Kidney (tissue), 14 donors: Measurements from ENCODE around the gene PTTG2. TPM values are rescaled to one million over a fixed set of nuclear protein-coding genes. Genes with fewer than 3 reads are reported as not detected.
"Not testable (repeated sequence)": the region's sequence is repeated elsewhere in the genome, so short reads cannot be mapped to it uniquely, and the experiment has no call there.

ENCODE experiments used
- DNase-seq, 5 donors: peaks; one replicate each; pipeline ENCODE4 v3.0.0-alpha.2; 2013 to 2020
- FAIRE-seq: peaks from 2 replicates; lab custom pipeline; 2012; peaks lifted over from hg19 to GRCh38; lab: Jason Lieb, UNC
- H3K27ac ChIP-seq, 2 donors: one replicate each; pipeline ENCODE4 v1.7.0; 2013; ENCODE audit warnings: low read depth in 2 of 2, low read length in 2 of 2, inconsistent platforms in 1 of 2
- H3K27me3 ChIP-seq: one replicate; pipeline ENCODE4 v1.7.1; 2013; ENCODE audit warnings: low read length, inconsistent platforms; ENCODE audit not compliant: control insufficient read depth, insufficient read depth
- H3K36me3 ChIP-seq, 3 donors: one replicate each; pipeline versions ENCODE4 v1.7.0 to v1.7.1; 2013; ENCODE audit warnings: low read length in 3 of 3, control low read depth in 1 of 3, inconsistent platforms in 1 of 3; ENCODE audit not compliant: insufficient read depth in 3 of 3, control insufficient read depth in 2 of 3
- H3K4me1 ChIP-seq, 3 donors: one replicate each; pipeline versions ENCODE4 v1.7.0 to v1.7.1; 2013; ENCODE audit warnings: low read length in 3 of 3, inconsistent platforms in 1 of 3, low read depth in 1 of 3; ENCODE audit not compliant: control insufficient read depth in 2 of 3, insufficient read depth in 2 of 3
- H3K4me3 ChIP-seq, 3 donors: one replicate each; pipeline versions ENCODE4 v1.7.0 to v1.8.1; 2013; ENCODE audit warnings: low read length in 3 of 3, control low read depth in 1 of 3, inconsistent platforms in 1 of 3
- H3K9ac ChIP-seq, 3 donors: one replicate each; pipeline versions ENCODE4 v1.7.0 to v1.7.1; 2013; ENCODE audit warnings: low read length in 3 of 3, control low read depth in 1 of 3, inconsistent platforms in 1 of 3
- H3K9me3 ChIP-seq, 3 donors: one replicate each; pipeline versions ENCODE4 v1.7.0 to v1.7.1; 2013; ENCODE audit warnings: low read length in 3 of 3, control low read depth in 1 of 3, inconsistent platforms in 1 of 3; ENCODE audit not compliant: control insufficient read depth in 2 of 3, insufficient read depth in 1 of 3
- CTCF ChIP-seq: IDR thresholded peaks from 3 replicates; pipeline ENCODE4 v1.5.1; 2012; ENCODE audit warnings: mild to moderate bottlenecking, moderate library complexity, borderline replicate concordance; ENCODE audit not compliant: insufficient read depth; ENCODE audit errors: extremely low read depth
- intact Hi-C: fragments of 100-400 bp; cut with DNase I; formaldehyde crosslinking; loops from one replicate; pipeline ENCODE4 v1.11.1; 2022
- polyA plus RNA-seq: library from polyadenylated mRNA; stranded (reverse); fragments of 350-450 nt; fragmentation: Illumina TruSeq; extraction: RNeasy Lipid Tissue Mini Kit (QIAGEN cat#74804); gene quantifications from one replicate; pipeline ENCODE4 v1.2.3, GENCODE V29; 2014; ENCODE audit warnings: low read depth, low replicate concordance; ENCODE audit not compliant: insufficient read depth
- total RNA-seq: library from RNA; stranded (reverse); fragmentation: NEBNext Ultra II Directional; extraction: Animal tissue kit (Norgen Biotek cat#: 25700); gene quantifications from one replicate; pipeline ENCODE4 v1.2.1, GENCODE V29; 2021
- donor health status: control.
- donor health status: control.
- donor health status: control.
- donor health status: control.
- donor health status: control.
- donor health status: DM: yes; HTN: yes; CAD: no.
- donor health status: Normal renal cell carcinoma (clear cell type).

PTTG2 gene
- total and polyA plus RNA-seq, 2 donors from 2014 or later: 1.0 TPM; not detected in 1

DNA sequence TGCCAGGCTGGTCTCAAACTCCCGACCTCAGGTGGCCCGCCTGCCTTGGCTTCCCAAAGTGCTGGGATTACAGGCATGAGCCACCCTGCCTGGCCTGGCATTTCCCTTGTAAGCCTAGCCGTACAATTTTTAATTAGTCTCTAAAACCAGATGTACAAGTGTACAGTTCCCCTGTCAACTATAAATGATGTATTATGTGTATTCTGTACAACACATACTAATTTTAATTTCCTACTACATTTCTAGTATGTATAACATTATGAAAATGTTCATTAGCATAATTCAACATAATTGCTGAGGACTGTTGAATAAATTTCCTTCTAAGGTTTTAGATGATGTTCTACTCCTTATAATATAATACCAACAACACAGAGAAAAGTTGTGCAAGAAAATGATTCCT, 41.5 kb upstream of the PTTG2 start:
- TF ChIP-seq CTCF: no peak
- Histone ChIP-seq H3K9me3 (no peaks in the 10 kb centered on the region), H3K27me3 (no peaks in the 10 kb centered on the region), H3K9ac (no peak overlapping the region), H3K36me3 (no peaks in the 10 kb centered on the region), H3K4me3 (no peak overlapping the region), H3K27ac (no peak overlapping the region), H3K4me1 (no peaks in the 10 kb centered on the region)
- intact Hi-C loops: no loop called here
- FAIRE-seq (no peak), DNase-seq (no peak)

- no peak for FAIRE-seq
- intact Hi-C loops: no loop called here
- no peak for TF ChIP-seq CTCF
- Histone ChIP-seq H3K27me3 (no peaks in the 10 kb centered on the region), H3K4me3 (no peak overlapping the region), H3K27ac (no peak overlapping the region), H3K4me1 (no peaks in the 10 kb centered on the region), H3K36me3 (no peaks in the 10 kb centered on the region), H3K9me3 (no peaks in the 10 kb centered on the region), H3K9ac (no peak overlapping the region)
- no peak for DNase-seq
These were observed 37.9 kb upstream of the PTTG2 start for GRCh38 chr4:37922328-37922727.

GRCh38 chr4:37923089-37923488, 37.1 kb upstream of the PTTG2 start:
- H3K27me3 ChIP-seq, H3K9ac ChIP-seq, H3K4me3 ChIP-seq, FAIRE-seq, DNase-seq, H3K9me3 ChIP-seq, H3K36me3 ChIP-seq, intact Hi-C loops, H3K27ac ChIP-seq, H3K4me1 ChIP-seq: not testable (repeated sequence)

- intact Hi-C loops: no loop called here
- H3K9me3 ChIP-seq: no peaks in the 10 kb centered on the region
- no peak overlapping the region for H3K27ac ChIP-seq
- FAIRE-seq (no peak), DNase-seq (no peak)
- TF ChIP-seq CTCF: no peak
- H3K9ac ChIP-seq: no peak overlapping the region
- no peaks in the 10 kb centered on the region for H3K4me1 ChIP-seq
- no peak overlapping the region for H3K4me3 ChIP-seq
- H3K36me3 ChIP-seq: no peaks in the 10 kb centered on the region
- H3K27me3 ChIP-seq: no peaks in the 10 kb centered on the region
These were observed 35.3 kb upstream of the PTTG2 start for GRCh38 chr4:37924946-37925345.
